Ishikawa (cell line): ENCODE results near the gene HTR4.

ENCODE experiments used
- EGR1 ChIP-seq: IDR thresholded peaks from 2 replicates; pipeline ENCODE4 v1.6.1; 2012
- EP300 ChIP-seq: IDR thresholded peaks from 2 replicates; pipeline ENCODE4 v1.6.1; 2012; ENCODE audit warnings: borderline replicate concordance
- FOXM1 ChIP-seq: IDR thresholded peaks from 2 replicates; pipeline ENCODE4 v1.6.1; 2012; ENCODE audit warnings: low read depth, borderline replicate concordance
- TF ChIP-seq, protein P1 (sequence below): IDR thresholded peaks from 2 replicates; pipeline ENCODE4 v1.6.1; 2012; ENCODE audit warnings: low read depth, mild to moderate bottlenecking

DNA sequence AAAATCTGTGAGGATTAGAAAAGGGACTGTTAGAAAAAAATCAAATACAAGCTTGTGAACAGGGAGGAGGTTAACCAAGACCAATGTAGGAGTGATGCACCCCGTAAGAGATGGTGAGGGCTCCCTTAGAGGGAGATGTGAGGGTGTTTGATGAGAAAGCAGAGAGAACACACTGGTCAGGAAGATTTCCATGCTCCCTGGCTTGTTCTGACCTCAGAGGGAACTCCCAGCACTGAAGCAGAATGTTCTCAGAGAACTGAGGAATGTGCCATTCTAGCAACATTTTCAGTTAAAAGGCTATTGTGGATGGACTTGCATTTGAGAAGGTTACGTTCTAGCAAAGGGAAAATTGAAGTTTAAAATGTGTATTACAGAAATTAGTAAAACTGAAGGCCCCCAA lies 110.6 kb downstream of the HTR4 start:
- TF ChIP-seq EP300 = no peak
- no peak for TF ChIP-seq EGR1
- TF ChIP-seq, protein P1, sequence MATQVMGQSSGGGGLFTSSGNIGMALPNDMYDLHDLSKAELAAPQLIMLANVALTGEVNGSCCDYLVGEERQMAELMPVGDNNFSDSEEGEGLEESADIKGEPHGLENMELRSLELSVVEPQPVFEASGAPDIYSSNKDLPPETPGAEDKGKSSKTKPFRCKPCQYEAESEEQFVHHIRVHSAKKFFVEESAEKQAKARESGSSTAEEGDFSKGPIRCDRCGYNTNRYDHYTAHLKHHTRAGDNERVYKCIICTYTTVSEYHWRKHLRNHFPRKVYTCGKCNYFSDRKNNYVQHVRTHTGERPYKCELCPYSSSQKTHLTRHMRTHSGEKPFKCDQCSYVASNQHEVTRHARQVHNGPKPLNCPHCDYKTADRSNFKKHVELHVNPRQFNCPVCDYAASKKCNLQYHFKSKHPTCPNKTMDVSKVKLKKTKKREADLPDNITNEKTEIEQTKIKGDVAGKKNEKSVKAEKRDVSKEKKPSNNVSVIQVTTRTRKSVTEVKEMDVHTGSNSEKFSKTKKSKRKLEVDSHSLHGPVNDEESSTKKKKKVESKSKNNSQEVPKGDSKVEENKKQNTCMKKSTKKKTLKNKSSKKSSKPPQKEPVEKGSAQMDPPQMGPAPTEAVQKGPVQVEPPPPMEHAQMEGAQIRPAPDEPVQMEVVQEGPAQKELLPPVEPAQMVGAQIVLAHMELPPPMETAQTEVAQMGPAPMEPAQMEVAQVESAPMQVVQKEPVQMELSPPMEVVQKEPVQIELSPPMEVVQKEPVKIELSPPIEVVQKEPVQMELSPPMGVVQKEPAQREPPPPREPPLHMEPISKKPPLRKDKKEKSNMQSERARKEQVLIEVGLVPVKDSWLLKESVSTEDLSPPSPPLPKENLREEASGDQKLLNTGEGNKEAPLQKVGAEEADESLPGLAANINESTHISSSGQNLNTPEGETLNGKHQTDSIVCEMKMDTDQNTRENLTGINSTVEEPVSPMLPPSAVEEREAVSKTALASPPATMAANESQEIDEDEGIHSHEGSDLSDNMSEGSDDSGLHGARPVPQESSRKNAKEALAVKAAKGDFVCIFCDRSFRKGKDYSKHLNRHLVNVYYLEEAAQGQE = no peak
- no peak for TF ChIP-seq FOXM1
